ENCODE data around the gene SPECC1L.

Gene SPECC1L

GRCh38 chr22:24367841-24368240 lies 97.2 kb downstream of the SPECC1L start:
- no peak for FAIRE-seq

- FAIRE-seq, result no peak
These were observed 99.8 kb downstream of the SPECC1L start for GRCh38 chr22:24370401-24370800.

GRCh38 chr22:24376002-24376401 lies 105.4 kb downstream of the SPECC1L start:
- FAIRE-seq, result no peak

GRCh38 chr22:24376586-24376985 lies 106.0 kb downstream of the SPECC1L start:
- no peak for FAIRE-seq

GRCh38 chr22:24379536-24379935 lies 108.9 kb downstream of the SPECC1L start:
- no peak for FAIRE-seq

GRCh38 chr22:24380220-24380904 lies 109.7 kb downstream of the SPECC1L start:
- no peak for FAIRE-seq

- FAIRE-seq, result no peak
These were observed 110.2 kb downstream of the SPECC1L start for GRCh38 chr22:24380905-24381230.

- FAIRE-seq, result no peak
These were observed 112.4 kb downstream of the SPECC1L start for GRCh38 chr22:24383061-24383460.

GRCh38 chr22:24384131-24384530 lies 113.5 kb downstream of the SPECC1L start:
- no peak for FAIRE-seq

- no peak for FAIRE-seq
These were observed 116.4 kb downstream of the SPECC1L start for GRCh38 chr22:24386937-24387471.

GRCh38 chr22:24389680-24390079 lies 119.0 kb downstream of the SPECC1L start:
- no peak for FAIRE-seq

GRCh38 chr22:24390156-24390555 lies 119.5 kb downstream of the SPECC1L start:
- FAIRE-seq, result no peak

GRCh38 chr22:24390576-24390975 lies 119.9 kb downstream of the SPECC1L start:
- FAIRE-seq, result no peak

- no peak for FAIRE-seq
These were observed 121.2 kb downstream of the SPECC1L start for GRCh38 chr22:24391836-24392217.

- FAIRE-seq, result no peak
These were observed 121.7 kb downstream of the SPECC1L start for GRCh38 chr22:24392218-24392931.

GRCh38 chr22:24393012-24393559 lies 122.5 kb downstream of the SPECC1L start:
- no peak for FAIRE-seq

- no peak for FAIRE-seq
These were observed 123.2 kb downstream of the SPECC1L start for GRCh38 chr22:24393848-24394247.

GRCh38 chr22:24394254-24394653 lies 123.6 kb downstream of the SPECC1L start:
- FAIRE-seq, result no peak

- FAIRE-seq, result no peak
These were observed 127.8 kb downstream of the SPECC1L start for GRCh38 chr22:24398409-24398808.

GRCh38 chr22:24400034-24400725 lies 129.5 kb downstream of the SPECC1L start:
- no peak for FAIRE-seq

GRCh38 chr22:24400726-24401596 lies 130.3 kb downstream of the SPECC1L start:
- peak; percentile 31 for FAIRE-seq

- no peak for FAIRE-seq
These were observed 131.3 kb downstream of the SPECC1L start for GRCh38 chr22:24401931-24402367.
